Measurements from ENCODE around the gene EEF2.

- no peak for TF ChIP-seq CTCF (IDR thresholded peaks at IDR 0.05)
- no peak for TF ChIP-seq EZH2 (IDR thresholded peaks at IDR 0.05; ENCODE audit: borderline replicate concordance, insufficient read depth, low read depth, low read length, poor library complexity, severe bottlenecking)
Observed at GRCh38 chr19:3968556-3969434, 16.5 kb downstream of the EEF2 start.
